Ishikawa (cell line): ENCODE results near the gene FAM43A.

Experiments used
- CEBPB ChIP-seq: IDR thresholded peaks from 2 replicates; pipeline ENCODE4 v1.6.1; 2012
- CREB1 ChIP-seq: IDR thresholded peaks from 2 replicates; pipeline ENCODE4 v1.6.1; 2012; ENCODE audit warnings: low read depth
- EGR1 ChIP-seq: IDR thresholded peaks from 2 replicates; pipeline ENCODE4 v1.6.1; 2012
- EP300 ChIP-seq: IDR thresholded peaks from 2 replicates; pipeline ENCODE4 v1.6.1; 2012; ENCODE audit warnings: borderline replicate concordance
- FOXM1 ChIP-seq: IDR thresholded peaks from 2 replicates; pipeline ENCODE4 v1.6.1; 2012; ENCODE audit warnings: low read depth, borderline replicate concordance
- NFIC ChIP-seq: IDR thresholded peaks from 2 replicates; pipeline ENCODE4 v1.6.1; 2012
- RAD21 ChIP-seq: IDR thresholded peaks from 2 replicates; pipeline ENCODE4 v1.6.1; 2012; ENCODE audit warnings: low read depth
- TAF1 ChIP-seq: IDR thresholded peaks from 2 replicates; pipeline ENCODE4 v1.6.1; 2012; ENCODE audit warnings: low read depth, mild to moderate bottlenecking
- TCF12 ChIP-seq: IDR thresholded peaks from 2 replicates; pipeline ENCODE4 v1.6.1; 2012; ENCODE audit warnings: low read depth
- TEAD4 ChIP-seq: IDR thresholded peaks from 2 replicates; pipeline ENCODE4 v1.6.1; 2012
- YY1 ChIP-seq: IDR thresholded peaks from 2 replicates; pipeline ENCODE4 v1.6.1; 2012; ENCODE audit warnings: low read depth
- ZBTB7A ChIP-seq: IDR thresholded peaks from 2 replicates; pipeline ENCODE4 v1.6.1; 2012; ENCODE audit warnings: low read depth
- TF ChIP-seq, protein P1 (sequence below): IDR thresholded peaks from 2 replicates; pipeline ENCODE4 v1.6.1; 2012
- TF ChIP-seq, protein P2 (sequence below): IDR thresholded peaks from 2 replicates; pipeline ENCODE4 v1.6.1; 2012; ENCODE audit warnings: low read depth, mild to moderate bottlenecking
- TF ChIP-seq, protein P3 (sequence below): IDR thresholded peaks from 2 replicates; pipeline ENCODE4 v1.6.1; 2012

FAM43A gene

DNA sequence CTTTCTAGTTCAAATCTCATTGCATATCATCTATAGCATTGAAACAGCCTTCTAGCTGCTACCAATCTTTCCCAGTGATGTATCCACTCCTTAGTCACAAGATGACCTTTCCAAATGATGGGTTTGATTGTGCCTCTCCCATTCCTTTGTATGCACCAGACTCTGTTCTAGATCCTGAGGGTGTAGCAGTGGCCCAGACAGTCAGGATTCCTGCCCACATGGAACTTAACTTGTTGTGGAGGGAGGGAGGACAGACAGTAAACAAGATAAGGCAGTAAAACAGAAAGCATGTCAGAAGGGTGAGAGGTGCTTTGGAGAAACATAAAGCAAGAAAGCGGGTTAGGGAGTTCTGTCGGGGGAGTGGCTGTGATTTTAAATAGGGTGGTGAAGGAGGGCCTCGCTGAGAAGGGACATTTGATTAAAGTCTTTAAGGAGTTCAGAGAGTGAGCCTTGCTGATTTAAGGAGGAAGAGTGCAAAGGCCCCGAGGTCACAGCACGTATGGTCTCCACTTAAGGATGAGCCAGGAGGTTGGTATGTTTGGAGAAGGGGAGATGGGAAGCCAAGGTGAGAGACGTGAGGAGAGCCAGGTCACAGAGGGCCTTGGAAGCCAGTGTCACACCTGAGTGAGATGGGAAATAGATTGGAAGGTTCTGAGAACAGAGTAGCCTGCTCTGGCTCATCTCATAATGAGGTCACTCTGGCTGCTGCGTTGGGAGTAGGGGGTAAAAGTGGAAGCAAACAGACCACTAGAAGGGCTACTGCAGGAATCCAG, 38.3 kb downstream of the FAM43A start:
- TF ChIP-seq CEBPB (no peak), YY1 (no peak), NFIC (no peak), TEAD4 (no peak), FOXM1 (no peak), EP300 (no peak), TCF12 (no peak), ZBTB7A (no peak), CREB1 (no peak), RAD21 (no peak), EGR1 (no peak), TAF1 (no peak)
- TF ChIP-seq, protein P1, sequence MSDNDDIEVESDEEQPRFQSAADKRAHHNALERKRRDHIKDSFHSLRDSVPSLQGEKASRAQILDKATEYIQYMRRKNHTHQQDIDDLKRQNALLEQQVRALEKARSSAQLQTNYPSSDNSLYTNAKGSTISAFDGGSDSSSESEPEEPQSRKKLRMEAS = no peak
- TF ChIP-seq, protein P2, sequence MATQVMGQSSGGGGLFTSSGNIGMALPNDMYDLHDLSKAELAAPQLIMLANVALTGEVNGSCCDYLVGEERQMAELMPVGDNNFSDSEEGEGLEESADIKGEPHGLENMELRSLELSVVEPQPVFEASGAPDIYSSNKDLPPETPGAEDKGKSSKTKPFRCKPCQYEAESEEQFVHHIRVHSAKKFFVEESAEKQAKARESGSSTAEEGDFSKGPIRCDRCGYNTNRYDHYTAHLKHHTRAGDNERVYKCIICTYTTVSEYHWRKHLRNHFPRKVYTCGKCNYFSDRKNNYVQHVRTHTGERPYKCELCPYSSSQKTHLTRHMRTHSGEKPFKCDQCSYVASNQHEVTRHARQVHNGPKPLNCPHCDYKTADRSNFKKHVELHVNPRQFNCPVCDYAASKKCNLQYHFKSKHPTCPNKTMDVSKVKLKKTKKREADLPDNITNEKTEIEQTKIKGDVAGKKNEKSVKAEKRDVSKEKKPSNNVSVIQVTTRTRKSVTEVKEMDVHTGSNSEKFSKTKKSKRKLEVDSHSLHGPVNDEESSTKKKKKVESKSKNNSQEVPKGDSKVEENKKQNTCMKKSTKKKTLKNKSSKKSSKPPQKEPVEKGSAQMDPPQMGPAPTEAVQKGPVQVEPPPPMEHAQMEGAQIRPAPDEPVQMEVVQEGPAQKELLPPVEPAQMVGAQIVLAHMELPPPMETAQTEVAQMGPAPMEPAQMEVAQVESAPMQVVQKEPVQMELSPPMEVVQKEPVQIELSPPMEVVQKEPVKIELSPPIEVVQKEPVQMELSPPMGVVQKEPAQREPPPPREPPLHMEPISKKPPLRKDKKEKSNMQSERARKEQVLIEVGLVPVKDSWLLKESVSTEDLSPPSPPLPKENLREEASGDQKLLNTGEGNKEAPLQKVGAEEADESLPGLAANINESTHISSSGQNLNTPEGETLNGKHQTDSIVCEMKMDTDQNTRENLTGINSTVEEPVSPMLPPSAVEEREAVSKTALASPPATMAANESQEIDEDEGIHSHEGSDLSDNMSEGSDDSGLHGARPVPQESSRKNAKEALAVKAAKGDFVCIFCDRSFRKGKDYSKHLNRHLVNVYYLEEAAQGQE = no peak
- TF ChIP-seq, protein P3, sequence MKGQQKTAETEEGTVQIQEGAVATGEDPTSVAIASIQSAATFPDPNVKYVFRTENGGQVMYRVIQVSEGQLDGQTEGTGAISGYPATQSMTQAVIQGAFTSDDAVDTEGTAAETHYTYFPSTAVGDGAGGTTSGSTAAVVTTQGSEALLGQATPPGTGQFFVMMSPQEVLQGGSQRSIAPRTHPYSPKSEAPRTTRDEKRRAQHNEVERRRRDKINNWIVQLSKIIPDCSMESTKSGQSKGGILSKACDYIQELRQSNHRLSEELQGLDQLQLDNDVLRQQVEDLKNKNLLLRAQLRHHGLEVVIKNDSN = no peak

DNA sequence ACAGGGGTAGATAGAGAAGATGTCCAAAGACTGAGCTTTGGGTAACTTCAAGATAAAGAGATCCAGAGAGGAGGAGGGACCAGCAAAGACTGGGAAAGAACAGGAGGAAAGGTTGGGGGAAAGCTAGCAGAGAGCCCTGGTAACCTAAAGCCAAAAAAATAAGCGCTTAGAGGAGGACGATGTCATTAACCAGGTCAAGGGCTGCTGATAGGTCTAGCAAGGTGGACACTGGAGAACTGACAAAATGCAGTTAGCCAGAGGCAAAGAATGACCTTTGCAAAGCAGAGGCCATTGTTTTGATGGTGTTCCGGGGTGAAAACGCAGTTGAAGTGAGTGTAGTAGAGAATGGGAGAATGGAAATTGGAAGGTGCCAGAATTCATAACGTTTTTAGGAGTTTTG, 39.7 kb downstream of the FAM43A start:
- TF ChIP-seq NFIC (no peak), EGR1 (no peak), RAD21 (no peak), FOXM1 (no peak), TAF1 (no peak), CREB1 (no peak), ZBTB7A (no peak)
- TF ChIP-seq, protein P3 = no peak
- TF ChIP-seq, protein P1 = no peak

DNA sequence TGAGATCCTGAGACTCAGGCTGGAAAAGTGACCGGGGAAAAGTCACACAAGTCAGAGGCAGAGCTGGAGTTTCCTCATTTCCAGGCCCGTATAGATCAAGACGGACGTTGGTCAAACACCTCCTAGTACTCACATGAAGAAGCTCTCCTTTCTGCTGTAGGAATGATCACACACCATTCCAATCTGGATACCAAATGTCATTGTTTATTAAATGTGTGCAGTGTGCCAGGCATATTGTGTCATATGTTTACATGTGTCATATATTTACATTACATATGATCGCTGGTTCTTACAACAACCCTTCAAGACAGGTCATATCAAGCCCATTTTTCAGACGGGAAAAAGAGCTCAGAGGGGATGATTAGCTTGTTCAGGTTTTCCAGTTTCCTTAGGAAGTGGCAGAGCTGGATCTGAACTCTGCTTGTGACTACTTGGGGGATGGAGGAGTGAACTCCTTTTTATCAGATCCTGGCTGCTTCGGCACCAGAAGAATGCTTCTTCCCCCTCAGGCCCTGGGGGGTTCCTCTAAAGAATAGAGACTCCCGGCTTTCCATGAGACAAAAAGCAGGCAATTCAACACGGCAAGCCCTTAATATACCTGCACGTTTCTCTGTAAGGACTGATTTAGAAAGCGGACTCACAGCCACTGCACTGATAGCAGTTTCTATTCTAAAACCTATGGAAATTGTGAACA, 41.9 kb downstream of the FAM43A start:
- TF ChIP-seq TAF1 (no peak), EGR1 (no peak), TEAD4 (no peak), EP300 (no peak), CREB1 (no peak), FOXM1 (no peak), YY1 (no peak), NFIC (no peak), ZBTB7A (no peak), CEBPB (no peak), RAD21 (no peak), TCF12 (no peak)
- TF ChIP-seq, protein P1 = no peak
- TF ChIP-seq, protein P3 = no peak
- TF ChIP-seq, protein P2 = no peak

DNA sequence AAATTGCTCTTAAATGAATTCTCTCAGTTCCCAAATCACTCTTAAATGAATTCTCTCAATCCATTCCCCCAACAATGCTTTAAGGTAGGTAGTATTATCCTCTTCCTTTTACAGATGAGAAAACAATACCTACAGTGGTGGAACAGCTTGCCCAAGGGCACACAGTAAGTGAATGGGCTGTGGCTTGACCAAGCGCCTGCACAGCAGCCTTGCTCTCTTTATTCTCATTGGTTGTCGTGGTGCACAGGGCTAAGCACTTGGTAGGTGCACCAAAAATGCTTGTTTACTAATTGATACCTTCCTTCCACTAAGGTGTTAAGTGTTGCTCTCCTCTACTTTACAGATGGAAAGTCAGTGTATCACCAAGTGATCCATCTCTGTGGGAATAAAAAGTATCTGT, 43.3 kb downstream of the FAM43A start:
- TF ChIP-seq TEAD4 = no peak
- TF ChIP-seq TCF12 = no peak
- TF ChIP-seq, protein P2 = no peak
- TF ChIP-seq TAF1 = no peak
- no peak for TF ChIP-seq CEBPB
- no peak for TF ChIP-seq NFIC
- TF ChIP-seq CREB1 = no peak
- no peak for TF ChIP-seq EGR1
- no peak for TF ChIP-seq FOXM1
- TF ChIP-seq, protein P3 = no peak
- TF ChIP-seq ZBTB7A = no peak
- TF ChIP-seq EP300 = no peak
- no peak for TF ChIP-seq RAD21
- no peak for TF ChIP-seq YY1
